Mammary epithelial cell (primary cell): ENCODE measurements around the gene SNTG2.

Experiments
- CTCF ChIP-seq, 2 donors: IDR thresholded peaks in 1 of 2; conservative IDR thresholded peaks in 1 of 2; 2 replicates each; pipeline ENCODE4 v1.5.1; 2011 to 2012; ENCODE audit warnings: inconsistent platforms in 2 of 2, low read length in 2 of 2, mild to moderate bottlenecking in 2 of 2, control low read depth in 1 of 2, low read depth in 1 of 2; ENCODE audit not compliant: insufficient read depth in 1 of 2; ENCODE audit errors: extremely low read depth in 1 of 2
- EZH2 ChIP-seq: IDR thresholded peaks from 2 replicates; pipeline ENCODE4 v1.6.1; 2012; ENCODE audit warnings: low read length, inconsistent platforms, borderline replicate concordance

DNA sequence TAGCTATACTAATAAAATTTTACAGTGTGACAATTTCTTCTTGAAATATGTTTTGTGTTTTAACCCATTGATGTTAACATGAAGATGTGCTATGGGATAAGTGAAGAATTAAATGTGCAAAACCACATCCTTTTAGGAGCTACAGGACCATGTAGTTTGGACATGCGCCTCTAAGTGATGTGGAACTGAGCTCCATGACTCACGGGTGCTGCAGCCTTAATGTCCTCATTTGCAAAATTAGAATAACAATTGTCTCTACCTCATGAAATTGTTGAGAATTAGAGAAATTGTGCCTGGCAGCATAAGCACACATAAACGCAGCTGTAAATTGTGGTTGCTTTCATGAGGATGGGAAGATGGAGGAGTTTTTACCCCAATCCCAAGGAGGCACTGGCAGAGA is 431.0 kb downstream of the SNTG2 start:
- TF ChIP-seq CTCF (conservative IDR thresholded peaks at IDR 0.05 in 1 of 2, IDR thresholded peaks at IDR 0.05 in 1 of 2; ENCODE audit: extremely low read depth in 1 of 2, insufficient read depth in 1 of 2, low read depth in 1 of 2, low read length in 2 of 2) (no peak), EZH2 (no peak)
